T-helper 2 cell treated with Interferon-gamma antibody and Interleukin-4, amounts not matched to agents 100 ng/mL and 5 ng/mL, for 36 hours (primary cell): Measurements from ENCODE around the gene DPP8. TPM values are rescaled to one million over a fixed set of nuclear protein-coding genes. Genes with fewer than 3 reads are reported as not detected.
"Not testable (repeated sequence)": the region's sequence is repeated elsewhere in the genome, so short reads cannot be mapped to it uniquely, and the experiment has no call there.

Experiments used
- intact Hi-C: fragments of 100-400 bp; cut with micrococcal nuclease; formaldehyde crosslinking; loops from one replicate; pipeline ENCODE4 v1.15.1; 2023
- total RNA-seq: library from RNA; stranded (reverse); gene quantifications from 2 replicates; pipeline ENCODE4 v1.2.3, GENCODE V29; 2022

DPP8 gene
- total RNA-seq, 1 donor from 2014 or later = 42.0 TPM

- intact Hi-C loops = no loop called here
Observed at GRCh38 chr15:65528461-65529060, 11.1 kb upstream of the DPP8 start.

GRCh38 chr15:65525622-65526021, 8.1 kb upstream of the DPP8 start:
- intact Hi-C loops = no loop called here

- intact Hi-C loops = no loop called here
Observed at GRCh38 chr15:65524226-65524625, 6.7 kb upstream of the DPP8 start.

GRCh38 chr15:65521350-65521749, 3.9 kb upstream of the DPP8 start:
- intact Hi-C loops = no loop called here

GRCh38 chr15:65518633-65519285, 1.3 kb upstream of the DPP8 start:
- intact Hi-C loops = no loop called here

GRCh38 chr15:65517866-65518207, 348 bp upstream of the DPP8 start:
- intact Hi-C loops = loop anchor here (1.0 to 2.0 kb wide), 5 partner anchors 12 to 623 kb away; partner anchors contain the start of genes HACD3, INTS14, RAB11A and RNU5B-1

- intact Hi-C loops = no loop called here
Observed at GRCh38 chr15:65512807-65513416, 4.6 kb downstream of the DPP8 start.

- intact Hi-C loops = no loop called here
Observed at GRCh38 chr15:65512189-65512588, 5.3 kb downstream of the DPP8 start.

- intact Hi-C loops = no loop called here
Observed at GRCh38 chr15:65509321-65509720, 8.2 kb downstream of the DPP8 start.

GRCh38 chr15:65494076-65494475, 23.4 kb downstream of the DPP8 start:
- intact Hi-C loops = no loop called here

- intact Hi-C loops = no loop called here
Observed at GRCh38 chr15:65484876-65485275, 32.6 kb downstream of the DPP8 start.

GRCh38 chr15:65476903-65477302, 40.6 kb downstream of the DPP8 start:
- intact Hi-C loops = no loop called here

GRCh38 chr15:65470866-65471265, 46.6 kb downstream of the DPP8 start:
- intact Hi-C loops = no loop called here

GRCh38 chr15:65468229-65468909, 49.1 kb downstream of the DPP8 start:
- intact Hi-C loops = no loop called here

- intact Hi-C loops = no loop called here
Observed at GRCh38 chr15:65466901-65467300, 50.6 kb downstream of the DPP8 start.

GRCh38 chr15:65463096-65463495, 54.4 kb downstream of the DPP8 start:
- intact Hi-C loops = not testable (repeated sequence)

- intact Hi-C loops = no loop called here
Observed at GRCh38 chr15:65460741-65461347, 56.6 kb downstream of the DPP8 start.

GRCh38 chr15:65455256-65455655, 62.2 kb downstream of the DPP8 start:
- intact Hi-C loops = not testable (repeated sequence)

- intact Hi-C loops = no loop called here
Observed at GRCh38 chr15:65451989-65452388, 65.5 kb downstream of the DPP8 start.

GRCh38 chr15:65450556-65450955, 66.9 kb downstream of the DPP8 start:
- intact Hi-C loops = no loop called here

- intact Hi-C loops = no loop called here
Observed at GRCh38 chr15:65447145-65447544, 70.3 kb downstream of the DPP8 start.

- intact Hi-C loops = no loop called here
Observed at GRCh38 chr15:65434201-65434600, 83.3 kb downstream of the DPP8 start.
